ENCODE results near the gene SPOPL. TPM values are rescaled to one million over a fixed set of nuclear protein-coding genes. Genes with fewer than 3 reads are reported as not detected.

SPOPL gene
- total and polyA plus RNA-seq, 2 of the 4 experiments (the other 2 are of a cell fraction): 4.8 to 20.3 TPM

DNA sequence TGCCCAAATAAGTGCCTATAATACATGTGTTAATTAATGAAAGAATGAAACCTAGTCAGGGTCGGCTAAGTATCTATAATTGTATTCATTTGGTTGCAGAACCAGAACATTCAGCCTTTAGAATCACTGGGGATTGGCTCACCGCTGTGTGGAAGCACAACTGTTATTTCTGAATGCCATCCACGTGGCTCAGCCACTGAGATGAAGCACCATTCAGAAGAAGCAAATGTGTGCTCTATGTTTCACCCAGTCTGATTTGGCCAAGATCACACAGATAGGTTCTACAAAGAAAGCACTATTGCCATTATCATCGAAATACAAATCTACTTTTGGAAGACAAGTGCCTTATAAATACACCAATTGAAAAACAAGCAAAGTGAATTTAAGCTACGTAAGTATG is 30.6 kb upstream of the SPOPL start:
- H3K9me3 ChIP-seq (ENCODE audit: control insufficient read depth, insufficient read depth, low read length): no peaks in the 10 kb centered on the region
- H3K14ac ChIP-seq (replicated peaks; ENCODE audit: low read depth, low read length): no peak overlapping the region
- no peak overlapping the region for H3K23ac ChIP-seq (ENCODE audit: low read depth, low read length)
- H2AK5ac ChIP-seq (ENCODE audit: low read depth, low read length): no peak overlapping the region
- no peak overlapping the region for H2BK20ac ChIP-seq (ENCODE audit: low read depth, low read length)
- dilution Hi-C loops (cut with HindIII; ENCODE audit: low sequenced_read_pairs, unreplicated experiment): no loop called here
- H3K27me3 ChIP-seq (ENCODE audit: control insufficient read depth, insufficient read depth, low read length): no peaks in the 10 kb centered on the region
- no peak overlapping the region for H2BK15ac ChIP-seq (ENCODE audit: low read depth, low read length)
- ChIA-PET POLR2A (ENCODE audit: unreplicated experiment) (no interaction called here), CTCF (no interaction called here)
- no peak for ATAC-seq (ENCODE audit: low read depth)
- no peaks in the 10 kb centered on the region for H4K20me1 ChIP-seq (ENCODE audit: insufficient read depth, low read length)
- H3K27ac ChIP-seq (ENCODE audit: insufficient read depth, low read length): no peak overlapping the region
- no peak overlapping the region for H2AFZ ChIP-seq (replicated peaks; ENCODE audit: low read length, poor library complexity)
- 61% methylated on average over 3 of the region's 5 CpGs; no CpG with 5 or more reads in 1 of the 2 experiments for WGBS, 2 experiments (ENCODE audit: extremely low coverage in 2 of 2, insufficient read length in 1 of 2)
- H4K8ac ChIP-seq (ENCODE audit: low read depth in 2 of 2, low read length in 2 of 2): no peak overlapping the region
- intact Hi-C loops (cut with micrococcal nuclease): no loop called here
- no peak overlapping the region for H2BK5ac ChIP-seq (ENCODE audit: low read depth, low read length, poor library complexity, severe bottlenecking)
- H3K9ac ChIP-seq (ENCODE audit: low read depth, low read length): no peak overlapping the region
- H3K18ac ChIP-seq (ENCODE audit: low read depth, low read length): no peak overlapping the region
- H2BK120ac ChIP-seq (ENCODE audit: low read depth, low read length): no peak overlapping the region
- no peaks in the 10 kb centered on the region for H3K4me1 ChIP-seq (ENCODE audit: control insufficient read depth, insufficient read depth, low read length)
- H3K4me2 ChIP-seq (ENCODE audit: low read depth, low read length): no peak overlapping the region
- no TSS peak for BruUV-seq (replicated peaks)
- in situ Hi-C loops (cut with MboI; ENCODE audit: low sequenced_read_pairs): no loop called here
- TF ChIP-seq MAZ (IDR thresholded peaks at IDR 0.05; ENCODE audit: borderline replicate concordance, low read depth, low read length): no peak
- no peak for TF ChIP-seq RAD21 (IDR thresholded peaks at IDR 0.05; ENCODE audit: low read length)
- no peak for TF ChIP-seq MXI1 (IDR thresholded peaks at IDR 0.05; ENCODE audit: borderline replicate concordance, low read depth, low read length)
- no peak for TF ChIP-seq RFX5 (IDR thresholded peaks at IDR 0.05; ENCODE audit: low read depth, low read length)
- no peak for TF ChIP-seq POLR2A (IDR thresholded peaks at IDR 0.05; ENCODE audit: low read depth, low read length)
- no peak for TF ChIP-seq FOS (IDR thresholded peaks at IDR 0.05; ENCODE audit: low read depth, low read length)
- no peak for TF ChIP-seq RCOR1 (IDR thresholded peaks at IDR 0.05; ENCODE audit: insufficient replicate concordance, low read length)
- TF ChIP-seq, protein P1, sequence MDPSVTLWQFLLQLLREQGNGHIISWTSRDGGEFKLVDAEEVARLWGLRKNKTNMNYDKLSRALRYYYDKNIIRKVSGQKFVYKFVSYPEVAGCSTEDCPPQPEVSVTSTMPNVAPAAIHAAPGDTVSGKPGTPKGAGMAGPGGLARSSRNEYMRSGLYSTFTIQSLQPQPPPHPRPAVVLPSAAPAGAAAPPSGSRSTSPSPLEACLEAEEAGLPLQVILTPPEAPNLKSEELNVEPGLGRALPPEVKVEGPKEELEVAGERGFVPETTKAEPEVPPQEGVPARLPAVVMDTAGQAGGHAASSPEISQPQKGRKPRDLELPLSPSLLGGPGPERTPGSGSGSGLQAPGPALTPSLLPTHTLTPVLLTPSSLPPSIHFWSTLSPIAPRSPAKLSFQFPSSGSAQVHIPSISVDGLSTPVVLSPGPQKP (IDR thresholded peaks at IDR 0.05; ENCODE audit: borderline replicate concordance, low read depth, low read length): no peak
- TF ChIP-seq BHLHE40 (IDR thresholded peaks at IDR 0.05; ENCODE audit: low read depth, low read length): no peak
- no peak for DNase-seq
- no peak overlapping the region for H3K4me3 ChIP-seq (ENCODE audit: insufficient read depth, low read depth, low read length)
- no peaks in the 10 kb centered on the region for H3K79me1 ChIP-seq (ENCODE audit: low read depth in 1 of 2, low read length in 2 of 2)
- no peak overlapping the region for H4K91ac ChIP-seq (ENCODE audit: insufficient read depth, low read depth, low read length)
- no peak overlapping the region for H2AK9ac ChIP-seq (replicated peaks; ENCODE audit: low read depth, low read length, poor library complexity)
- no peaks in the 10 kb centered on the region for H3K9me1 ChIP-seq (ENCODE audit: insufficient read depth, low read length)
- H3K56ac ChIP-seq (ENCODE audit: extremely low read depth, insufficient read depth, low read length): no peak overlapping the region
- no peak overlapping the region for H3K4ac ChIP-seq (ENCODE audit: low read depth, low read length)
- H4K5ac ChIP-seq (ENCODE audit: low read depth, low read length): no peak overlapping the region
- H3K36me3 ChIP-seq (ENCODE audit: control insufficient read depth, insufficient read depth, low read length): no peaks in the 10 kb centered on the region
